ENCODE measurements around the gene ATXN7L3.

Gene ATXN7L3

DNA sequence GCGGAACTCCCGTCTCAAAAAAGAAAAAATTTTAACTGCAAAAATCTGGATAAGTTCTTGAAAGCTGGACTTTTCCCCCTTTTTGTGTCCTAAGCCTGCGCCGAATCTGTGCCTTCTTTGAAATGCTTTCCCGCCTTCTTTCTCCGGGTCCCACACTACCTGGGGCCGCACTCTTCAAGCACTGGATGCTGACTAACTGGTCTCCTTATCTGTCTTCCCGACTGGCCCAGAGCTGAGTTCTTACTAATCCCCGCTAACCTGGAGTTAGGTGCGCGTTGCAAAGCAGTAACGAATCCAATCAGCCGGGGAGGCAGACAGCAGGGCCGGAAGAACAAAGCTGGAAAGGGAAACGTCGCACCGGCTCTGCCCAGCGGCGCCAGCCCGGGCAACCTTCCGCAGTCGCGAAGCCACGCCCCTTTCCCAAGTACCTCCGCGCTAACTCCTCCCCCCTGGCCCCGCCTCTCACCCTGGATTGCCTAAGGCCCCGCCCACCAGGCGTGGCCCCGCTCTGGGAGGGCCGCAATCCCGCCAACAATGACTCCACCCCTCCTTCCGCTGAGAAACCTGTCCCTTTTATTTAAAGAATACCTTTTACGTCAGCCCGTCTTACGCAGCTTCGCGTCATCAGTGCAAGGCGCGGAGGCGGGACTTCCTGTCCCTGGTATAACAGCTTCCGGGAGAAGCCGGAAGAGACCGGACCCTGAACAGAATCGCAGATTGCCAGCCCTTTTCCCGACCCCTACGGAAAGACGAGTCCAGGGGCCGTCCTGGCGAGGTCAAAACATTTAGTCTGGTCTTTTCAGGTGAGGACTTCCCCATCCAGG lies 13.2 kb downstream of the ATXN7L3 start, which contains the start of gene TMUB2:
Gene TMUB2 (plus strand): TSS at position 666 of the 824 bp plus-strand sequence. CDS start 737 bp downstream, outside the sequence.
- DNase-seq = peak; percentile 100
- TF ChIP-seq POLR2A (IDR thresholded peaks at IDR 0.05; ENCODE audit: low read length) = peak; percentile 91
- TF ChIP-seq GATA1 (IDR thresholded peaks at IDR 0.05; ENCODE audit: low read depth, low read length) = no peak

DNA sequence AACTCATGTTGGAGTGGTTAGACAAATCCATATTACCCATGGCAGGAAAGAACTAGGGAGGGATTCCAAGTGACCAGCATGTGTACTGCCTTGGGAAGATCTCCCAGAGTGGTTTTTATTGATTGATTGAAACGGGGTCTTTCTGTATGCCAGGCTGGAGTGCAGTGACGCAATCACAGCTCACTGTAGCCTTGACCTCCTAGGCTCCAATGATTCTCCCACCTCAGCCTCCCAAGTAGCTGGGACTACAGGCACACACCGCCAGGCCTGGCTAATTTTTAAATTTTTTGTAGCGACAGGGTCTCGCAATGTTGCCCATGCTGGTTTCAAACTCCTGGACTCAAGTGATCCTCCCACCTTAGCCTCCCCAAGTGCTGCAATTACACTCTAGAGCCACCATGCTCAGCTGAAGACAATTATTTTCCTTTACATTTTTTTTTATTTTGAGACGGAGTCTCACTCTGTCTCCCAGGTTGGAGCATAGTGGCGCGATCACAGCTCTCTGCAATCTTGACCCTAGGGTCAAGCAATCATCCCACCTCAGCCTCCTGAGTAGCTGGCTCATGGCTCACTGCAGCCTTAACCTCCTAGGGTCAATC lies 15.4 kb downstream of the ATXN7L3 start:
- no peak for TF ChIP-seq GATA1 (IDR thresholded peaks at IDR 0.05; ENCODE audit: low read depth, low read length)
- TF ChIP-seq POLR2A (IDR thresholded peaks at IDR 0.05; ENCODE audit: low read length) = no peak
- DNase-seq = no peak

- no peak for TF ChIP-seq POLR2A (IDR thresholded peaks at IDR 0.05; ENCODE audit: low read length)
- no peak for TF ChIP-seq GATA1 (IDR thresholded peaks at IDR 0.05; ENCODE audit: low read depth, low read length)
- no peak for DNase-seq
Measured at GRCh38 chr17:44183024-44183423, 16.7 kb downstream of the ATXN7L3 start.

DNA sequence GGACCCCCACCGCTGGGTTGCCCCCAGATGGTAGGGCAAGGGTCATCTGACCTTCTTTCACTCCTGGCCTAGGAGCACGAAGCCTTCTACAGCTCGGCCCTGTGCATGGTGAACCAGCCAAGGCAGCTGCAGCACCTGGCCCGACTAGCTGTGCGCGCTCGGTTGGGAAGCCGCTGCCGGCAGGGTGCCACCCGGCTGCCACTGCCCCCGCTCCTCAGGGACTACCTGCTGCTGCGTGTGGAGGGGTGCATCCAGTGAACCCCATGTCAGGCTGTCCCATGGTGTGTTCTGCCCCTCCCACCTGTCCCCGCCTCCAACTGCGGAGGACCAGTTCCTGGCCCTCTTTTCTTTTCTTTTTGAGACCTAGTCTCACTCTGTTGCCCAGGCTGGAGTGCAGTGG lies 21.6 kb downstream of the ATXN7L3 start:
- no peak for TF ChIP-seq GATA1 (IDR thresholded peaks at IDR 0.05; ENCODE audit: low read depth, low read length)
- no peak for TF ChIP-seq POLR2A (IDR thresholded peaks at IDR 0.05; ENCODE audit: low read length)
- DNase-seq = no peak

DNA sequence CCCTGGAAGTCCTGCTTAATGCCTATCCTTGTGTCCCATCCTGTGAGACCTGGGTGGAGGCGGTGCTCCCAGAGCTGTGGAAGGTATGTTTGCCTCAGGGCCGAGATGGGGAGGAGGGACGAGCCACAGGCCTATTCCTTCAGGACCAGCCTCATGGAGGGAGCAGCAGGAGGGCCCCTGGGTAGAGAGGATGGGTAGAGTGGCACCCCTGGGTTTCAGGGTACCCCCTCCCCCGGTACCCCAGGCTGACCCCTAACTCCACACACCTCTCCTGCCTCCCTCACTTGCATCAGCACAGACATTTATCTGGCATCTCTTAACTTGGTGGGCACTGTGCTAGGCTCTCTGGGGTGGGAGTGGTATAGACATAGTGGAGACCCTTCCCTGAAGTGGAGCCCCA lies 22.0 kb downstream of the ATXN7L3 start:
- TF ChIP-seq GATA1 (IDR thresholded peaks at IDR 0.05; ENCODE audit: low read depth, low read length) (no peak), POLR2A (IDR thresholded peaks at IDR 0.05; ENCODE audit: low read length) (no peak)
- no peak for DNase-seq

- TF ChIP-seq POLR2A (IDR thresholded peaks at IDR 0.05; ENCODE audit: low read length) (no peak), GATA1 (IDR thresholded peaks at IDR 0.05; ENCODE audit: low read depth, low read length) (no peak)
- DNase-seq = no peak
Measured at GRCh38 chr17:44176671-44177501, 22.8 kb downstream of the ATXN7L3 start.

- TF ChIP-seq POLR2A (IDR thresholded peaks at IDR 0.05; ENCODE audit: low read length) (no peak), GATA1 (IDR thresholded peaks at IDR 0.05; ENCODE audit: low read depth, low read length) (no peak)
- DNase-seq = no peak
Measured at GRCh38 chr17:44176257-44176656, 23.4 kb downstream of the ATXN7L3 start.

- no peak for DNase-seq
- TF ChIP-seq POLR2A (IDR thresholded peaks at IDR 0.05; ENCODE audit: low read length) = no peak
- TF ChIP-seq GATA1 (IDR thresholded peaks at IDR 0.05; ENCODE audit: low read depth, low read length) = no peak
Measured at GRCh38 chr17:44174427-44174826, 25.3 kb downstream of the ATXN7L3 start.

DNA sequence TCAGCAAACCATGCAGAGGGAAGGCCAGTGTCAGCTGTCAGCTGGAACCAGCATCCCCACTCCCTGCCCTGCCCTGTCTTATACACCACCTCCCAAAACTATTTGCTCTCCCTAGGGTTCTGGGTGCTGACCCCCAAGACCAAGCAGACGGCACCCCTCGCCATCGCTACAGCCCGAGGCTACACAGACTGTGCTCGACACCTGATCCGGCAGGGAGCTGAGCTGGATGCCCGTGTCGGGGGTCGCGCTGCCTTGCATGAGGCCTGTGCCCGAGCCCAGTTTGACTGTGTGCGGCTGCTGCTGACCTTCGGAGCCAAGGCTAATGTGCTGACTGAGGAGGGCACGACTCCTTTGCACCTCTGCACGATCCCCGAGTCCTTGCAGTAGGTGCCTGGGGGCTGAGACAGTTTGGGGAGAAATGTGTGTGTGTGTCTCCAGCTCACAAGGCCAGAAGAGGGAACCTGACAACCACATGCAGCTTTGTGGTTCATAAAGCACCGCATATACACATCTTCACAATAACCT lies 27.7 kb downstream of the ATXN7L3 start:
- DNase-seq = no peak
- TF ChIP-seq POLR2A (IDR thresholded peaks at IDR 0.05; ENCODE audit: low read length) (no peak), GATA1 (IDR thresholded peaks at IDR 0.05; ENCODE audit: low read depth, low read length) (no peak)

DNA sequence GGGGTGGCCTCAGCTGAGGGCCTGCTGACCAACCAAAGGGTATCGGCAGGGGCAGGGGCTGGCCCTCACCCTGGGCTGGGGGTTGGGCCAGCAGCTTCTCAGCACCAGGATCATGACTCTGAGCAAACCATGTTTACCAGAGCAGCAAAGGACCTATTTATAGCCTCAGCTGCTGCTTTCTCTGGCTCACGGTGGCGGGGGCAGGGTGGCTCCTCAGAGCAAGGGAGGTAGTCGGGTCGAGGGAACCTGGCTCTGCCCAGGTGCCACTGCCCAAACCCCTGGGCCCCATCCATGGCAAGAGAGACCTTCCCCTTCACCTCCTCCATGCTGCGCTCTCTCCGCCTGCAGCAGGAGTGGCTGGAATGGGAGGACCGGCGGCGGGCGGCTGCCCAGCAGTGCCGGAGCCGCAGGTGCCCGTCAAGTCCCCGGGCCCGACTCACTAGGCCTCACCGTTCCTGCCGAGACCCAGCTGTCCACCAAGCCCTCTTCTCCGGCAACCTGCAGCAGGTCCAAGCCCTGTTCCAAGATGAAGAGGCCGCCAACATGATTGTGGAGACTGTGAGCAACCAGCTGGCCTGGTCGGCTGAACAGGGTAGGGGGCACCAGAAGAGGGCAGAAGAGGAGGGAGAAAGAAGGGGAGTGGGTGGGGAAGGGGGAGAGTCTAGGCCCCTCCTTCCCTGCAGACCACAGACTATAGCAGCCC lies 29.0 kb downstream of the ATXN7L3 start, which contains the start of gene ASB16:
Gene ASB16 (plus strand): TSS at position 206 of the 703 bp plus-strand sequence. CDS start 86 bp downstream, at position 292.
- no peak for TF ChIP-seq GATA1 (IDR thresholded peaks at IDR 0.05; ENCODE audit: low read depth, low read length)
- TF ChIP-seq POLR2A (IDR thresholded peaks at IDR 0.05; ENCODE audit: low read length) = no peak
- DNase-seq = no peak

GRCh38 chr17:44170135-44170498 lies 29.6 kb downstream of the ATXN7L3 start:
- no peak for DNase-seq
- TF ChIP-seq GATA1 (IDR thresholded peaks at IDR 0.05; ENCODE audit: low read depth, low read length) = no peak
- TF ChIP-seq POLR2A (IDR thresholded peaks at IDR 0.05; ENCODE audit: low read length) = no peak

GRCh38 chr17:44167181-44167861 lies 32.4 kb downstream of the ATXN7L3 start:
- no peak for TF ChIP-seq GATA1 (IDR thresholded peaks at IDR 0.05; ENCODE audit: low read depth, low read length)
- TF ChIP-seq POLR2A (IDR thresholded peaks at IDR 0.05; ENCODE audit: low read length) = no peak
- DNase-seq = no peak

DNA sequence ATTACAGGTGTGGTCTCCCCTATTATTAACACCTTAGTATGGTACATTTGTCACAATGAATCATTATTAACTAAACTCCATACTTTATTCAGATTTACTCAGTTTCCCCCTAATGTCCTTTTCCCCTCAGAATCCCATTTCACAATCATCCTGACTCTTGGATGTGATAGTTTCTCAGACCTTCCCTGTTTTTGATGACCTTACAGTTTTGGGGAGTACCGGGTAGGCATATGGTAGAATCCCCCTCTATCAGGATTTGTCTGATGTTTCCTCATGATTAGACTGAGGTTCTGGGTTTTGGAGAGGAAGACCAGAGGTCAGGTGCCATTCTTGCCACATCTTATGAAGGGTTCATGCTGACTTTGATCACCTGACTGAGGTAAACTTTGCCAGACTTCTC lies 35.2 kb downstream of the ATXN7L3 start:
- no peak for DNase-seq
- TF ChIP-seq POLR2A (IDR thresholded peaks at IDR 0.05; ENCODE audit: low read length) (no peak), GATA1 (IDR thresholded peaks at IDR 0.05; ENCODE audit: low read depth, low read length) (no peak)

Data from erythroblast (primary cell).